ENCODE results near the gene ISCA2.
"Not testable (repeated sequence)": the region's sequence is repeated elsewhere in the genome, so short reads cannot be mapped to it uniquely, and the experiment has no call there.

The ISCA2 gene

GRCh38 chr14:74493343-74494261 is at the start of gene ISCA2:
ISCA2 (plus strand) TSS chr14:74493765; CDS start chr14:74493775, 10 bp downstream.
- H3K4me3 ChIP-seq (ENCODE audit: low read depth, low read length), result peak within 1 kb of the TSS; percentile 98
- TF ChIP-seq, protein P1, sequence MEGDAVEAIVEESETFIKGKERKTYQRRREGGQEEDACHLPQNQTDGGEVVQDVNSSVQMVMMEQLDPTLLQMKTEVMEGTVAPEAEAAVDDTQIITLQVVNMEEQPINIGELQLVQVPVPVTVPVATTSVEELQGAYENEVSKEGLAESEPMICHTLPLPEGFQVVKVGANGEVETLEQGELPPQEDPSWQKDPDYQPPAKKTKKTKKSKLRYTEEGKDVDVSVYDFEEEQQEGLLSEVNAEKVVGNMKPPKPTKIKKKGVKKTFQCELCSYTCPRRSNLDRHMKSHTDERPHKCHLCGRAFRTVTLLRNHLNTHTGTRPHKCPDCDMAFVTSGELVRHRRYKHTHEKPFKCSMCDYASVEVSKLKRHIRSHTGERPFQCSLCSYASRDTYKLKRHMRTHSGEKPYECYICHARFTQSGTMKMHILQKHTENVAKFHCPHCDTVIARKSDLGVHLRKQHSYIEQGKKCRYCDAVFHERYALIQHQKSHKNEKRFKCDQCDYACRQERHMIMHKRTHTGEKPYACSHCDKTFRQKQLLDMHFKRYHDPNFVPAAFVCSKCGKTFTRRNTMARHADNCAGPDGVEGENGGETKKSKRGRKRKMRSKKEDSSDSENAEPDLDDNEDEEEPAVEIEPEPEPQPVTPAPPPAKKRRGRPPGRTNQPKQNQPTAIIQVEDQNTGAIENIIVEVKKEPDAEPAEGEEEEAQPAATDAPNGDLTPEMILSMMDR (IDR thresholded peaks at IDR 0.05; ENCODE audit: low read depth, low read length, missing control alignments), result no peak
- DNase-seq (ENCODE audit: low read depth), result peak; percentile 97

DNA sequence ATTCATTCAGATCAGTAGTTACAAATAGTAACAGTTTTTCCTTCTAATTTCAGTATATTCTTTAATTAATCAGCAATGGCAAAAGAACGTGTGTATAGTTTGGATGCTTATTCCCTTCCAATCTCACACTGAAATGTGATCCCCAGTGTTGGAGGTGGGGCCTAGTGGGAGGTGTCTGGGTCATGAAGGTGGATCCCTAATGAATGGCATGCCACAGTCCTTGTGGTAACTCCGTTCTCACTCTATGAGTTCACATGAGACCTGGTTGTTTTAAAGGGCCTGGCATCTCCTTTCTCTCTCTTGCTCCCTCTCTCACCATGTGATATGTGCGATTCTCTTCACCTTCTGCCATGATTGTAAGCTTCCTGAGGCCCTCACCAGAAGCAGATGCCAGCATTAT is 48.7 kb upstream of the ISCA2 start:
- TF ChIP-seq, protein P1 (IDR thresholded peaks at IDR 0.05; ENCODE audit: low read depth, low read length, missing control alignments), result no peak
- DNase-seq (ENCODE audit: low read depth), result no peak
- H3K4me3 ChIP-seq (ENCODE audit: low read depth, low read length), result no peak overlapping the region

GRCh38 chr14:74454397-74454796 is 39.2 kb upstream of the ISCA2 start:
- not testable (repeated sequence) for DNase-seq (ENCODE audit: low read depth); H3K4me3 ChIP-seq (ENCODE audit: low read depth, low read length)

DNA sequence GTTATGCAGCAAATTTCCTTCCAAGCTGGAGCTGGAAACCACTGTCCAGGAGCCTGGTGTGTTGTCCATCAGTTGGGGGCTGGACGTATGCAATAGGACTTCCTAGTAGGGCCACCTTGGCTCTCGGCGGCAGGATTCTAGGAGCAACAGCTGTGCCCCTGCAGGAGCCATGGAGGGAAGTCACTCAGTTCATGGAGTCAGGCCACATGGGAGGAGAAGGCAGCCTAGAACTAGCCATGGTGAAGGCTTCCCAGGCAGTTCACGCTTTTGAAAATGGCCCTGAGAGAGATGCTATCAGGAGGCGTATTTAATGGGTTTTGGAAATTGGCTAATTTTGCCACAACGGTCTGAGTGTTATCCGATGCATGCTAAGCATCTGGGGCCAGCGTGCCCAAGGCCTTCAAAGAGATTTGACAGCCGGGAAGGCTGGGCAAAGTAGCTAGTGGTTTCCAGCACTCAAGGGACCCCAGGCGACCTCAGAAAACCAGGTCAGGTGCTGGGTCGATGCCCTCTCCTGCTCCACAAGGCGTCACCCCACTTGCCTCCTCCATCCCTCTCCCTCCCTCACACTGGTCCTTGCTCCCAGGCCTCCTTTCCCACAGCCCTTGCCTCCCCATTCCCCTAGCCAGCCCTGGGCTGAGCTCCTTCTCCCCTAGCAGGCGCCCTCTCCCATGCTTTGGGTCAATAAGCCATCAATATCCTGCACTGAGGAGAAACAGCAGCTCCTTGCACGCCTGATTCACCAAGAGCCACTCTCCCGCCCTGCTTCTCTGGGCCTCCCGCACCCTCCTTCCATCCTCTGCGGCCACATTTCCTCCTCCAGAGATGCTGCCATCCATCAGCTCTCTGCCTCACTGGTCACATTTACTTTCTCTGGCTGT is 36.6 kb upstream of the ISCA2 start:
- DNase-seq (ENCODE audit: low read depth), result no peak
- no peak overlapping the region for H3K4me3 ChIP-seq (ENCODE audit: low read depth, low read length)
- TF ChIP-seq, protein P1 (IDR thresholded peaks at IDR 0.05; ENCODE audit: low read depth, low read length, missing control alignments), result no peak

DNA sequence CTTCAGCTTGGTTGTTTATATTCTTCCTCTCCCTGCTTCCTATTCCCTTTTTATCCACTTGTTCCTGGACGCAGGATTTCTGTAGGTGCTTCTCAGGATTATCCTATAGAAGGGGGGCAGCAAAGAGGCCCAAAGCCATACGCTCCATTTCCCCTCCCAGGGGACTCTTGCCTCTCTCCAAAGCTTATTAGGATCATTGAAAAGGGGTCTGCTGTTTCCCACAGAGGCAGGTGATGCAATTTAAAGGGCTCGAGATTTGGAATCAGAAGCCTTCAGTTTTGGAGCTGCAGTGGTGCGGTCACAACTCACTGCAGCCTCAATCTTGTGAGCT is 36.0 kb upstream of the ISCA2 start:
- no peak for DNase-seq (ENCODE audit: low read depth)
- TF ChIP-seq, protein P1 (IDR thresholded peaks at IDR 0.05; ENCODE audit: low read depth, low read length, missing control alignments), result no peak
- H3K4me3 ChIP-seq (ENCODE audit: low read depth, low read length), result no peak overlapping the region

DNA sequence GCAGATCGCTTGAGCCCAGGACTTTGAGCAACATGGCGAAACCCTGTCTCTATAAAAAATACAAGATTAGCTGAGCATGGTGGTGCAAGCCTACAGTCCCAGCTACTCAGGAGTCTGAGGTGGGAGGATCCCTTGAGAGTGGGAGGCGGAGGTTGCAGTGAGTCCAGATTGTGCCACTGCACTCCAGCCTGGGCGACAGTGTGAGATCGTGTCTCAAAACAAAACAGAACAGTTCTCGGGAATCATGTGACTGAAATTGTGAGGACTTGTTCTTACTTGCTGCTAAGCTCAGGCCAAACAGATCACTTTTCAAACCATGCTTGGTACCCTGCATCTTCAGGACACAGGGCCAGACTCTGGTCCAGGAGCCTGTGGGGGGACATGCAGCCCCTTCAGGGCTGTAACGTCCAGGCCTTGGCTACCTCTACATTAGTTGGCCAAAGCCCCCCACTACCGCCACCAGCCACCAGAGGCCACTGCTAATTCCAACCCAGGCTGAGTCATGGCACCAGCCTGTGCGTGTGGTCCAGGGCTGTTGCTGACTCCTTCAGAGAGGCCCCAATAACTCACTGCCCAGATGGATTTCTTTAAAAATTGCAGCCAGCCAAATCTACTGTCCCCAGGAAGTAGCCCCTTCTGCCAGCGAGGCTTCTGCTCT is 34.1 kb upstream of the ISCA2 start:
- TF ChIP-seq, protein P1 (IDR thresholded peaks at IDR 0.05; ENCODE audit: low read depth, low read length, missing control alignments), result peak; percentile 74
- H3K4me3 ChIP-seq (ENCODE audit: low read depth, low read length), result no peak overlapping the region
- DNase-seq (ENCODE audit: low read depth), result no peak

- H3K4me3 ChIP-seq (ENCODE audit: low read depth, low read length), result no peak overlapping the region
- no peak for DNase-seq (ENCODE audit: low read depth)
Observed at GRCh38 chr14:74459976-74460375, 33.6 kb upstream of the ISCA2 start.

More at GRCh38 chr14:74459976-74460375, 33.6 kb upstream of the ISCA2 start:
- TF ChIP-seq, protein P1 (IDR thresholded peaks at IDR 0.05; ENCODE audit: low read depth, low read length, missing control alignments), result no peak
